HFF-Myc (cell line): ENCODE results near the gene GYS1.

ENCODE experiments used
- DNase-seq: peaks from one replicate; pipeline ENCODE4 v3.0.0-alpha.2; 2011; ENCODE audit warnings: low read depth; ENCODE audit errors: extremely low read depth
- H3K4me3 ChIP-seq: replicated peaks from 2 replicates; pipeline ENCODE4 v1.5.1; 2011; ENCODE audit warnings: low read depth, mild to moderate bottlenecking, control low read depth, low read length
- CTCF ChIP-seq: IDR thresholded peaks from 2 replicates; pipeline ENCODE4 v1.5.1; 2012; ENCODE audit warnings: mild to moderate bottlenecking, low read depth, low read length, control low read depth; ENCODE audit errors: missing control alignments

GYS1 gene

GRCh38 chr19:48994035-48994386, 902 bp upstream of the GYS1 start:
- peak overlapping the region; percentile 87 for H3K4me3 ChIP-seq
- no peak for TF ChIP-seq CTCF
- DNase-seq: no peak

DNA sequence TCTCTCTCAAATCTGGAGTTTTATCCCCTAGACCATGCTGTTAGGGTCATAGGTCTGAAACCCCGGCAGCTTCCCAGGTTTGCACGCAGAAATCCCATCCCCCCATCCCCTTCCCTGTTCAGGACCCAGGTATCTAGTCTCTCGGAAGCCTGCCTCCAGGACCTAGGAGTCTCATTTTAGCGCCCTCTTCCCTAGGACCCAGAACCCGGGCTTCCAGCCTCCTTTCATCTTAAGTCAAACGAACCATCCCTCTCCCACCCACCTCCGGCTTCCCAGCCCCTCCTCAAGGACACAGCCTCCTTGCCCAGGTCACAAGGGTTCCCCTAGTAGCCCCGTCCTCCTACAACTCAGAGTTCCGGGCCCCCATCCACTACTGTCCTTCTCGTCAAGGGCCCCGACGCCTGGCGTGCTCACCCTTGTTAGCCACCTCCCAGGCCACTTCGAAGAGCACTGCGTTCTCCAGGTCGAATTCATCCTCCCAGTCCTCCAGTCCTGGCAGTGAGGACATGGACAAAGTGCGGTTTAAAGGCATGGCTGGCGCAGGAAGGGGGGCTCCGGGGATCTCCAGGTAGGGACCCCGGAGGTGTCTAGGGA, 431 bp downstream of the GYS1 start:
- H3K4me3 ChIP-seq: peak overlapping the region; percentile 87
- no peak for TF ChIP-seq CTCF
- no peak for DNase-seq

DNA sequence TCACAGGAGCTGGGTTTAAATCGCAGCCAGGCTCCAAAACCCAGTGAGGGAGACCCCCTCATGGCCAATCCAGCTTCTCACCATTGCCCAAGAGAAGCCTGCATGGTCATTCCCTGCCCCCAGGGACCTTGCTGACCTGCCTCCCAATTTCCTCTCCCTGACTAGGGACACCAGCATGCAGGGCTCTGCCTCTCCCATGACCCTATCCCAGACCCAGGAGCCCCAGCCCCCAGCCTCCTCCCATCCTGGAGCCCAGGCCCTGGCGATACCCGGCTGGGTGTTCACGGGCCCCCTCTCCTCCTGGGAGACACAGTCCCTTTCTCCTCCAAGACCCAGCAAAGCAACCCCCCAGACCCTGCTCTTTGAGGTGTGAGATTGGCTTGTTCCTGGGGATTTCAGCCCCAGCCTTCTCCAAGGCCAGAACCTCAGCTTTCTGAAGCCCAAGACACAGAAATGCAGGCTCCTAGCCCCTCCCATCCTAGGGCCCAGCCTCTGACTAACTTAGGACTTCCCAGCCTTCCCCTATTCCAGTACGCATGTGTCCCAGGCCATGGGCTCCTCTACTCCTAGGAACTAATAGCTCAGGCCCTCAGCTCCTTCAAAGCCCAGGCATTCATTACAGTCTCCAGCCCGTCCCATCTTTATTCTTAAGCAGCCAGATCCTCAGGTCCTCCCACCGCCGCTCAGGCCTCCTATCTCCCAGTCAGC, 1.1 kb downstream of the GYS1 start:
- DNase-seq: no peak
- peak overlapping the region; percentile 87 for H3K4me3 ChIP-seq
- no peak for TF ChIP-seq CTCF

- TF ChIP-seq CTCF: no peak
- no peak for DNase-seq
- peak overlapping the region; percentile 87 for H3K4me3 ChIP-seq
Observed at GRCh38 chr19:48991011-48991609, 2.0 kb downstream of the GYS1 start.

DNA sequence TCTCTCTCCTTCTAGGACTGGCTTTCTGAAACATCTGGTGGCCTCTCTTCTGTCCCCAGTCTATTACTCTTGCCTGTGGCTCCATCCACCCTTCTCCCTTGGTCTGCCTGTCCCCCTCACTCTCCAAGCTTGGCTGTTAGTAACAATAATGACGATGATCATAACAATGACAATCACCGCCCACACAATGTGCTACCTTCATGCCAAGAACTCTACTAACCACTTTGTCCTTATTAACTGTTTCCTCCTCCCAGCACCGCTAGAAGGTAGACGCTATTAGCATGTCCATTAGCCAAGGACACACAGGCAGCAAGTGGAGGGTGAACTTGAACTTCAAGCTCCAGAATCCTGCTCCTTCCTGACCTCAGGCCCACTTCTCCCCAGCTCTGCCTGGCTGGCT, 2.7 kb downstream of the GYS1 start:
- no peak for TF ChIP-seq CTCF
- DNase-seq: no peak
- H3K4me3 ChIP-seq: no peak overlapping the region

- H3K4me3 ChIP-seq: no peak overlapping the region
- TF ChIP-seq CTCF: no peak
- no peak for DNase-seq
Observed at GRCh38 chr19:48989701-48990291, 3.3 kb downstream of the GYS1 start.
